ENCODE results near the gene MAPK1. TPM values are rescaled to one million over a fixed set of nuclear protein-coding genes. Genes with fewer than 3 reads are reported as not detected.

Gene MAPK1
- polyA plus RNA-seq, 3 donors from 2014 or later, result 151 to 168 (median 162) TPM

- no peaks in the 10 kb centered on the region for H3K9me3 Mint-ChIP-seq
- H3K4me3 Mint-ChIP-seq, result peak overlapping the region; percentile 98 to 99 (median 98)
- DNase-seq, result peak; percentile 30 to 40 (median 37)
- H3K27ac Mint-ChIP-seq, result peak overlapping the region; percentile 94 to 98 (median 96)
- peaks cover 0 to 8% (median 0%) of the 10 kb centered on the region in 3 donors for H3K36me3 Mint-ChIP-seq
- H3K4me1 Mint-ChIP-seq, result peaks cover 55 to 63% of the 10 kb centered on the region in 2 donors
- peaks cover 4 to 20% (median 8%) of the 10 kb centered on the region in 3 donors for H3K27me3 Mint-ChIP-seq (ENCODE audit: low read depth in 3 of 3)
These were observed 465 bp downstream of the MAPK1 start for GRCh38 chr22:21866833-21867527.

GRCh38 chr22:21865041-21865440, 2.4 kb downstream of the MAPK1 start:
- H3K4me3 Mint-ChIP-seq, result peak overlapping the region; percentile 98 to 99 (median 98)
- H3K36me3 Mint-ChIP-seq, result peaks cover 0 to 5% (median 0%) of the 10 kb centered on the region in 3 donors
- peaks cover 4 to 20% (median 8%) of the 10 kb centered on the region in 3 donors for H3K27me3 Mint-ChIP-seq (ENCODE audit: low read depth in 3 of 3)
- peak overlapping the region in 4 of 6 donors; percentile 57 to 98 (median 66) for H3K27ac Mint-ChIP-seq
- H3K4me1 Mint-ChIP-seq, result peaks cover 73 to 82% of the 10 kb centered on the region in 2 donors
- no peak for DNase-seq
- no peaks in the 10 kb centered on the region for H3K9me3 Mint-ChIP-seq

- no peaks in the 10 kb centered on the region for H3K9me3 Mint-ChIP-seq
- no peaks in the 10 kb centered on the region for H3K36me3 Mint-ChIP-seq
- H3K4me3 Mint-ChIP-seq, result peak overlapping the region; percentile 7 to 63 (median 61)
- peak overlapping the region; percentile 72 to 83 (median 78) for H3K27ac Mint-ChIP-seq
- DNase-seq, result no peak
- peaks cover 4 to 12% (median 6%) of the 10 kb centered on the region in 3 donors for H3K27me3 Mint-ChIP-seq (ENCODE audit: low read depth in 3 of 3)
- peaks cover 84 to 91% of the 10 kb centered on the region in 2 donors for H3K4me1 Mint-ChIP-seq
These were observed 4.8 kb downstream of the MAPK1 start for GRCh38 chr22:21862386-21863245.

- DNase-seq, result no peak
- Mint-ChIP-seq H3K4me3 (peak overlapping the region; percentile 10 to 61 (median 13)), H3K9me3 (no peaks in the 10 kb centered on the region), H3K36me3 (no peaks in the 10 kb centered on the region), H3K27ac (peak overlapping the region; percentile 20 to 80 (median 61)), H3K4me1 (peaks cover 91 to 98% of the 10 kb centered on the region in 2 donors), H3K27me3 (ENCODE audit: low read depth in 3 of 3) (peaks cover 4 to 10% (median 6%) of the 10 kb centered on the region in 3 donors)
These were observed 5.6 kb downstream of the MAPK1 start for GRCh38 chr22:21861851-21862250.

GRCh38 chr22:21861264-21861848, 6.1 kb downstream of the MAPK1 start:
- DNase-seq, result no peak

GRCh38 chr22:21860491-21861039, 6.9 kb downstream of the MAPK1 start:
- Mint-ChIP-seq H3K9me3 (no peaks in the 10 kb centered on the region), H3K36me3 (no peaks in the 10 kb centered on the region), H3K4me1 (peaks cover 93 to 100% of the 10 kb centered on the region in 2 donors), H3K27ac (peak overlapping the region; percentile 22 to 73 (median 58)), H3K27me3 (ENCODE audit: low read depth in 3 of 3) (peaks cover 0 to 3% (median 2%) of the 10 kb centered on the region in 3 donors), H3K4me3 (peak overlapping the region in 1 of 5 donors; percentile 15)
- no peak for DNase-seq

More at GRCh38 chr22:21861264-21861848, 6.1 kb downstream of the MAPK1 start:
- no peaks in the 10 kb centered on the region for H3K9me3 Mint-ChIP-seq
- H3K4me1 Mint-ChIP-seq, result peaks cover 93 to 100% of the 10 kb centered on the region in 2 donors
- H3K27ac Mint-ChIP-seq, result peak overlapping the region; percentile 20 to 80 (median 61)
- H3K27me3 Mint-ChIP-seq (ENCODE audit: low read depth in 3 of 3), result peaks cover 0 to 5% (median 2%) of the 10 kb centered on the region in 3 donors
- H3K36me3 Mint-ChIP-seq, result no peaks in the 10 kb centered on the region
- H3K4me3 Mint-ChIP-seq, result peak overlapping the region; percentile 10 to 61 (median 13)

- DNase-seq, result peak in 1 of 3 donors; percentile 14
- peaks cover 93 to 100% of the 10 kb centered on the region in 2 donors for H3K4me1 Mint-ChIP-seq
- H3K4me3 Mint-ChIP-seq, result peak overlapping the region; percentile 43 to 78 (median 64)
- no peaks in the 10 kb centered on the region for H3K36me3 Mint-ChIP-seq
- H3K27me3 Mint-ChIP-seq (ENCODE audit: low read depth in 3 of 3), result peaks cover 0 to 1% (median 0%) of the 10 kb centered on the region in 3 donors
- no peaks in the 10 kb centered on the region for H3K9me3 Mint-ChIP-seq
- H3K27ac Mint-ChIP-seq, result peak overlapping the region; percentile 16 to 87 (median 69)
These were observed 9.2 kb downstream of the MAPK1 start for GRCh38 chr22:21858025-21858764.

GRCh38 chr22:21857481-21857914, 9.9 kb downstream of the MAPK1 start:
- Mint-ChIP-seq H3K27ac (peak overlapping the region; percentile 16 to 87 (median 69)), H3K9me3 (no peaks in the 10 kb centered on the region), H3K4me3 (peak overlapping the region in 4 of 5 donors; percentile 43 to 78 (median 60)), H3K4me1 (peaks cover 93 to 100% of the 10 kb centered on the region in 2 donors), H3K36me3 (no peaks in the 10 kb centered on the region), H3K27me3 (ENCODE audit: low read depth in 3 of 3) (peaks cover 0 to 1% (median 0%) of the 10 kb centered on the region in 3 donors)
- DNase-seq, result no peak

- H3K36me3 Mint-ChIP-seq, result no peaks in the 10 kb centered on the region
These were observed 10.6 kb downstream of the MAPK1 start for GRCh38 chr22:21856868-21857267.

GRCh38 chr22:21856197-21856596, 11.2 kb downstream of the MAPK1 start:
- Mint-ChIP-seq H3K4me1 (peaks cover 94 to 100% of the 10 kb centered on the region in 2 donors), H3K27me3 (ENCODE audit: low read depth in 3 of 3) (peaks cover 0 to 1% (median 0%) of the 10 kb centered on the region in 3 donors), H3K9me3 (no peaks in the 10 kb centered on the region), H3K27ac (peak overlapping the region in 4 of 6 donors; percentile 0 to 51 (median 17)), H3K36me3 (no peaks in the 10 kb centered on the region), H3K4me3 (peak overlapping the region in 4 of 5 donors; percentile 10 to 50 (median 24))
- DNase-seq, result no peak

More at GRCh38 chr22:21856868-21857267, 10.6 kb downstream of the MAPK1 start:
- peaks cover 95 to 100% of the 10 kb centered on the region in 2 donors for H3K4me1 Mint-ChIP-seq
- H3K27me3 Mint-ChIP-seq (ENCODE audit: low read depth in 3 of 3), result peaks cover 0 to 1% (median 0%) of the 10 kb centered on the region in 3 donors
- no peaks in the 10 kb centered on the region for H3K9me3 Mint-ChIP-seq
- H3K27ac Mint-ChIP-seq, result peak overlapping the region in 5 of 6 donors; percentile 7 to 63 (median 28)
- no peak for DNase-seq
- peak overlapping the region in 2 of 5 donors; percentile 20 to 78 for H3K4me3 Mint-ChIP-seq

GRCh38 chr22:21855676-21856075, 11.8 kb downstream of the MAPK1 start:
- DNase-seq, result no peak
- Mint-ChIP-seq H3K27ac (peak overlapping the region; percentile 0 to 51 (median 28)), H3K4me1 (peaks cover 92 to 100% of the 10 kb centered on the region in 2 donors), H3K4me3 (peak overlapping the region; percentile 10 to 50 (median 33)), H3K9me3 (no peaks in the 10 kb centered on the region), H3K27me3 (ENCODE audit: low read depth in 3 of 3) (peaks cover 0 to 1% (median 0%) of the 10 kb centered on the region in 3 donors), H3K36me3 (no peaks in the 10 kb centered on the region)

- Mint-ChIP-seq H3K27me3 (ENCODE audit: low read depth in 3 of 3) (peaks cover 0 to 2% (median 0%) of the 10 kb centered on the region in 3 donors), H3K9me3 (no peaks in the 10 kb centered on the region), H3K36me3 (no peaks in the 10 kb centered on the region), H3K4me3 (peak overlapping the region in 1 of 5 donors; percentile 42), H3K27ac (peak overlapping the region in 5 of 6 donors; percentile 43 to 58 (median 47)), H3K4me1 (peaks cover 88 to 94% of the 10 kb centered on the region in 2 donors)
- no peak for DNase-seq
These were observed 16.8 kb downstream of the MAPK1 start for GRCh38 chr22:21850660-21851059.
